GM12801 (cell line): ENCODE results near the gene ADAMTSL3.

Experiments
- TF ChIP-seq, protein P1 (sequence below): IDR thresholded peaks from one replicate; pipeline ENCODE4 v1.5.1; 2011; ENCODE audit warnings: control low read depth; ENCODE audit not compliant: insufficient read length; ENCODE audit errors: extremely low read depth

ADAMTSL3 gene

DNA sequence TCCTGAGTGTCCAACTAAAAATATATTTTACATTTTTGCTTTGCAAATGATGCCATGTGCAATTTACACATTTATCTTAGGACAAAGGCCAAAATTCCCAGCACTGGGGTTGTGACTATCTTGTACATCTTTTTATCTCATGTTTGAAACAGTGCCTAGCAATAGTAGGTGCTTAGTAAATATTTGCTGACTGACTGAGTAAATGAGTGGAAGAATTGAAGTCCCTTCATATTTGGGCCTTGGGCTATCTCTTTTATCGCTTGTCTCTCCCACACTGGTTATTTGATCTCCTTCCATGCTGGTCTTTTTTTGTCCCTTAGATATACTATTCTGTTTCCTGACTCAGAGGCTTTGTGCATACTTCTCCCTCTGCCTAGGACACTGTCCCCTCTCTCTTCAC lies 368.6 kb downstream of the ADAMTSL3 start:
- TF ChIP-seq, protein P1, sequence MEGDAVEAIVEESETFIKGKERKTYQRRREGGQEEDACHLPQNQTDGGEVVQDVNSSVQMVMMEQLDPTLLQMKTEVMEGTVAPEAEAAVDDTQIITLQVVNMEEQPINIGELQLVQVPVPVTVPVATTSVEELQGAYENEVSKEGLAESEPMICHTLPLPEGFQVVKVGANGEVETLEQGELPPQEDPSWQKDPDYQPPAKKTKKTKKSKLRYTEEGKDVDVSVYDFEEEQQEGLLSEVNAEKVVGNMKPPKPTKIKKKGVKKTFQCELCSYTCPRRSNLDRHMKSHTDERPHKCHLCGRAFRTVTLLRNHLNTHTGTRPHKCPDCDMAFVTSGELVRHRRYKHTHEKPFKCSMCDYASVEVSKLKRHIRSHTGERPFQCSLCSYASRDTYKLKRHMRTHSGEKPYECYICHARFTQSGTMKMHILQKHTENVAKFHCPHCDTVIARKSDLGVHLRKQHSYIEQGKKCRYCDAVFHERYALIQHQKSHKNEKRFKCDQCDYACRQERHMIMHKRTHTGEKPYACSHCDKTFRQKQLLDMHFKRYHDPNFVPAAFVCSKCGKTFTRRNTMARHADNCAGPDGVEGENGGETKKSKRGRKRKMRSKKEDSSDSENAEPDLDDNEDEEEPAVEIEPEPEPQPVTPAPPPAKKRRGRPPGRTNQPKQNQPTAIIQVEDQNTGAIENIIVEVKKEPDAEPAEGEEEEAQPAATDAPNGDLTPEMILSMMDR: no peak

DNA sequence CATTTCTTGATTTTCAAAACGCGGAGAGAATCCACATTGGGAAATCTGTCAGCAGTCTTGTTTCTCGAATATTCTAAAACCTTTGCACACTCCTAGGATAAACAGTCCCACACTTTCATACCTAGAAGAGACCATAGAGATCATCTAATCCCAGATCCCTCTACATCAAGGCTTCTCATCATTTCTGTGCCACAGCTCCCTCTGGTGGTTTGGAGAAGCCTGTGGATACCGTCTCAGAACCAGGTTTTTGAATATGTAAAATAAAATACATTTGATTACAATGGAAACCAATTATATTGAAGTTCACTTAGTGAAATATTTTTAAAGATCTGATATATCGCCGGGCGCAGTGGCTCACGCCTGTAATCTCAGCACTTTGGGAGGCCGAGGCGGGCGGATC lies 369.7 kb downstream of the ADAMTSL3 start:
- TF ChIP-seq, protein P1: no peak

DNA sequence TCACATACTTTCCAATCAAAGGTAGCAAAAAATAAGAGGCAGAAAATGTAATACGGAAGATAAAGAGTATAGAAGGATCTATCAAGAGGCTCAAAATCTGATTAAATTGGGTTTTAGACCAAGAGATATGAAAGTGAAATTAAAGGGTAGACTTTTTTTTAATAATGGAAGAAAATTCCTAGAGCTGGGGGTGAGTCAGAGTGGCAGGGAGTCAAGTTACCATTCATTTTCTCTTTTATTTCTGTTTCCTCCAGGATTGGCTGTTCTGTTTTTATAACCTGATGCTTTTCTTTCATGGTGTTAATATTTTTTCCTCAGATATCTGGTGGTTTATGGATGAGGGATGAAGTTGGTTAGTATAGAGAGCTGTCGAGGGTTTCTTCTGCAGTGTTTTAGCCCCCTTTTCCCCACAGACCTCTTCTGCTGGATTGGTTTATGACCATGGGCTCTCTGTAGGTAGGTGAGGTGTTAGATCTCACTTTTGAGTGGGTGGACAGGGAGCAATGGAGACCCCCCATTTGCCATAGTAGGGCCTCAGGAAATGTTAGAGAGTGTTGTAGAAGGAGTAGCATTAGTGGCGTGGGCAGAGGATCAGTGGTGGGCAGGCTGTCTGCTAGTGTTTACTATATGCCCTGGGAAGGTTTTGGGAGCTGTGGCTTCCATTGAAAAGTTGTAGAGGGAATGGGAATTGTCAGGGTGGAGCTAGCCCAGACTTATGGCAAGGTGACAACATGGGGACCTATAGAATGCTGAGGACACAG lies 380.1 kb downstream of the ADAMTSL3 start:
- TF ChIP-seq, protein P1: no peak

- TF ChIP-seq, protein P1: no peak
These were observed 380.9 kb downstream of the ADAMTSL3 start for GRCh38 chr15:84034578-84035398.

DNA sequence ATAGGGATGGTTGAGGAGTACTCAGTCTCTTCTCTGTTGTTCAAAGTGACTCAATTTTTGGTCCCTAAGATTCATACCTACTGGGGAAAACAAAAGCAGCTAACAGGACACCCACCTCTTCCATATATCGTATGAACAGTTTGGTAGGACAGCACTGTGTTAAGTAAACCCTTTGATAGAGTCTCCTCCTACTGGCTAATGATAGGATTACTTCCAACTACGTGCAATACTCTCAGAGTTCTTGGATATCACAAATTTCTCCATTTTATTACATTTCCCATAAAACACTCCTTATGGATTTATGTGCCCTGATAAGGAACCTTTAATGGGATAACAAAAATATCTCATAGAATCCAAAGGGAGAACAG lies 381.5 kb downstream of the ADAMTSL3 start:
- TF ChIP-seq, protein P1: no peak

GRCh38 chr15:84037301-84037700 lies 383.4 kb downstream of the ADAMTSL3 start:
- TF ChIP-seq, protein P1: no peak

DNA sequence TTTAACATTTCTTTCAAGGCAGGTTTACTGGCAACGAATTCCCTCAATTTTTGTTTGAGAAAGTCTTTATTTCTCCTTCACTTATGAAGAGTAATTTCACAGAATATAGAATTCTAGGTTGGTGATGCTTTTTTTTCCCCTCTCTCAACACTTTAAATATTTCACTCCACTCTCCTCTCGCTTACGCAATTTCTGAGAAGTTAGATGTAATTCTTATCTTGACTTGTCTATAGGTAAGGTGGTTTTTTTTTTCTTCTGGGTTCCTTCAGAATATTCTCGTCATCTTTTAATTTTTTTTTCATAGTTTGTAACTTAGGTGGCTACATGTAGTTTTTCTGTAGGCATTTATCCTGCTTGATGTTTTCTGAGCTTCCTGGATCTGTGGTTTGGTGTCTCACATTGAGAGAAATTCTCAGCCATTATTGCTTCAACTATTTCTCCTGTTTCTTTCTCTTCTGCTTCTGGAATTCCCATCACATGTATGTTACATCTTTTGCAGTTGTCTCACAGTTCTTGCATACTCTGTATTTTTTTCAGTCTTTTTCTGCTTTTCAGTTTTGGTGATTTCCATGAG lies 392.2 kb downstream of the ADAMTSL3 start:
- TF ChIP-seq, protein P1: no peak
